Gastroesophageal sphincter (tissue), 3 donors: ENCODE data around the gene THYN1.

Experiments
- EP300 ChIP-seq: sonication (generic); formaldehyde crosslinking; IDR thresholded peaks from one replicate; pipeline ENCODE4 v1.6.1; 2017; ENCODE audit warnings: antibody characterized with exemption, mild to moderate bottlenecking
- POLR2A ChIP-seq, 2 donors: fragments of 450-650 bp; IDR thresholded peaks; one replicate each; pipeline ENCODE4 v1.6.1; 2017; ENCODE audit warnings: antibody characterized with exemption in 2 of 2, mild to moderate bottlenecking in 2 of 2, moderate library complexity in 1 of 2
- POLR2AphosphoS5 ChIP-seq: sonication (generic); formaldehyde crosslinking; IDR thresholded peaks from one replicate; pipeline ENCODE4 v1.6.1; 2017; ENCODE audit warnings: antibody characterized with exemption
- TF ChIP-seq, protein P1 (sequence below), 4 experiments: fragments of 200-600 bp in 2 of 4; fragments of 450-650 bp in 2 of 4; sonication (generic) in 1 of 4; IDR thresholded peaks; one replicate each; pipeline ENCODE4 v1.5.1; 2017 to 2019; ENCODE audit warnings: antibody characterized with exemption in 4 of 4, mild to moderate bottlenecking in 2 of 4, moderate library complexity in 2 of 4

- TF ChIP-seq, protein P1, sequence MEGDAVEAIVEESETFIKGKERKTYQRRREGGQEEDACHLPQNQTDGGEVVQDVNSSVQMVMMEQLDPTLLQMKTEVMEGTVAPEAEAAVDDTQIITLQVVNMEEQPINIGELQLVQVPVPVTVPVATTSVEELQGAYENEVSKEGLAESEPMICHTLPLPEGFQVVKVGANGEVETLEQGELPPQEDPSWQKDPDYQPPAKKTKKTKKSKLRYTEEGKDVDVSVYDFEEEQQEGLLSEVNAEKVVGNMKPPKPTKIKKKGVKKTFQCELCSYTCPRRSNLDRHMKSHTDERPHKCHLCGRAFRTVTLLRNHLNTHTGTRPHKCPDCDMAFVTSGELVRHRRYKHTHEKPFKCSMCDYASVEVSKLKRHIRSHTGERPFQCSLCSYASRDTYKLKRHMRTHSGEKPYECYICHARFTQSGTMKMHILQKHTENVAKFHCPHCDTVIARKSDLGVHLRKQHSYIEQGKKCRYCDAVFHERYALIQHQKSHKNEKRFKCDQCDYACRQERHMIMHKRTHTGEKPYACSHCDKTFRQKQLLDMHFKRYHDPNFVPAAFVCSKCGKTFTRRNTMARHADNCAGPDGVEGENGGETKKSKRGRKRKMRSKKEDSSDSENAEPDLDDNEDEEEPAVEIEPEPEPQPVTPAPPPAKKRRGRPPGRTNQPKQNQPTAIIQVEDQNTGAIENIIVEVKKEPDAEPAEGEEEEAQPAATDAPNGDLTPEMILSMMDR (IDR thresholded peaks at IDR 0.05), result no peak
- no peak for TF ChIP-seq POLR2A (IDR thresholded peaks at IDR 0.05)
- TF ChIP-seq POLR2AphosphoS5, result no peak
- TF ChIP-seq EP300, result no peak
Measured at GRCh38 chr11:134267966-134268365, 14.8 kb upstream of the THYN1 start.
